Fibroblast of lung (primary cell): Measurements from ENCODE around the gene IRF7.

Experiments used
- EZH2 ChIP-seq: IDR thresholded peaks from 2 replicates; pipeline ENCODE4 v1.5.1; 2012; ENCODE audit warnings: low read length, control low read depth, mild to moderate bottlenecking; ENCODE audit errors: missing control alignments
- TF ChIP-seq, protein P1 (sequence below), 2 donors: IDR thresholded peaks in 1 of 2; conservative IDR thresholded peaks in 1 of 2; 1 replicate in 1 of 2; 2 replicates in 1 of 2; pipeline ENCODE4 v1.5.1; 2011 to 2012; ENCODE audit warnings: low read length in 2 of 2, control low read depth in 1 of 2, inconsistent platforms in 1 of 2, low read depth in 1 of 2, mild to moderate bottlenecking in 1 of 2

DNA sequence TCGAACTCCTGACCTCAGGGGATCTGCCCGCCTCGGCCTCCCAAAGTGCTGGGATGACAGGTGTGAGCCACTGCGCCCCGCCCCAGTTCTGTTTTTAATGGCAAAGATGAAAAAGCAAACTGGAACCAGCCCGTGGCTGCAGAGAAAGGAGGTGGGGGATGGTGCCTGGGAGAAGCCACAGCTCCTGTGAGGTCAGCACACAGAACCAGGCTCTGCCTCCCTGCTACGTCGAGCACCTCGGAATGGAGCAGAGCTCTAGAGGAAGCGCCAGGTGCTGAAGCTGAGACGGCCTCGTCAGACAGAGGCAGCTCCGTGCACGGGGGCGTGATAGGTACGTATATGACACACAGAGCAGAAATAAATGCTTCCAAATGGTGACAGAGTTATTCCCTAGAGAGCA lies 29.8 kb upstream of the IRF7 start:
- TF ChIP-seq, protein P1, sequence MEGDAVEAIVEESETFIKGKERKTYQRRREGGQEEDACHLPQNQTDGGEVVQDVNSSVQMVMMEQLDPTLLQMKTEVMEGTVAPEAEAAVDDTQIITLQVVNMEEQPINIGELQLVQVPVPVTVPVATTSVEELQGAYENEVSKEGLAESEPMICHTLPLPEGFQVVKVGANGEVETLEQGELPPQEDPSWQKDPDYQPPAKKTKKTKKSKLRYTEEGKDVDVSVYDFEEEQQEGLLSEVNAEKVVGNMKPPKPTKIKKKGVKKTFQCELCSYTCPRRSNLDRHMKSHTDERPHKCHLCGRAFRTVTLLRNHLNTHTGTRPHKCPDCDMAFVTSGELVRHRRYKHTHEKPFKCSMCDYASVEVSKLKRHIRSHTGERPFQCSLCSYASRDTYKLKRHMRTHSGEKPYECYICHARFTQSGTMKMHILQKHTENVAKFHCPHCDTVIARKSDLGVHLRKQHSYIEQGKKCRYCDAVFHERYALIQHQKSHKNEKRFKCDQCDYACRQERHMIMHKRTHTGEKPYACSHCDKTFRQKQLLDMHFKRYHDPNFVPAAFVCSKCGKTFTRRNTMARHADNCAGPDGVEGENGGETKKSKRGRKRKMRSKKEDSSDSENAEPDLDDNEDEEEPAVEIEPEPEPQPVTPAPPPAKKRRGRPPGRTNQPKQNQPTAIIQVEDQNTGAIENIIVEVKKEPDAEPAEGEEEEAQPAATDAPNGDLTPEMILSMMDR (conservative IDR thresholded peaks at IDR 0.05 in 1 of 2, IDR thresholded peaks at IDR 0.05 in 1 of 2; ENCODE audit: low read depth in 1 of 2, low read length in 2 of 2) = no peak
- TF ChIP-seq EZH2 = no peak
